ENCODE data around the gene NCKAP1.

Gene NCKAP1

GRCh38 chr2:182950546-182950945, 87.7 kb downstream of the NCKAP1 start:
- DNase-seq: no peak

GRCh38 chr2:182949572-182950189, 88.6 kb downstream of the NCKAP1 start:
- no peak for DNase-seq

GRCh38 chr2:182949052-182949451, 89.2 kb downstream of the NCKAP1 start:
- no peak for DNase-seq

GRCh38 chr2:182946958-182947369, 91.3 kb downstream of the NCKAP1 start:
- no peak for DNase-seq

GRCh38 chr2:182943339-182943738, 94.9 kb downstream of the NCKAP1 start:
- no peak for DNase-seq

- no peak for DNase-seq
Measured at GRCh38 chr2:182942756-182943155, 95.5 kb downstream of the NCKAP1 start.

GRCh38 chr2:182941919-182942318, 96.3 kb downstream of the NCKAP1 start:
- no peak for DNase-seq

- DNase-seq: no peak
Measured at GRCh38 chr2:182941121-182941722, 97.0 kb downstream of the NCKAP1 start.

GRCh38 chr2:182937870-182938269, 100.4 kb downstream of the NCKAP1 start:
- DNase-seq: no peak

GRCh38 chr2:182933629-182934028, 104.6 kb downstream of the NCKAP1 start:
- DNase-seq: no peak

- no peak for DNase-seq
Measured at GRCh38 chr2:182929972-182930371, 108.3 kb downstream of the NCKAP1 start.

GRCh38 chr2:182924306-182924705, 114.0 kb downstream of the NCKAP1 start:
- DNase-seq: no peak

- DNase-seq: no peak
Measured at GRCh38 chr2:182921234-182921633, 117.0 kb downstream of the NCKAP1 start.

- DNase-seq: no peak
Measured at GRCh38 chr2:182920631-182921056, 117.6 kb downstream of the NCKAP1 start.

GRCh38 chr2:182920089-182920488, 118.2 kb downstream of the NCKAP1 start:
- DNase-seq: no peak

- no peak for DNase-seq
Measured at GRCh38 chr2:182918961-182919652, 119.2 kb downstream of the NCKAP1 start.

GRCh38 chr2:182917924-182918323, 120.3 kb downstream of the NCKAP1 start:
- no peak for DNase-seq

- DNase-seq: no peak
Measured at GRCh38 chr2:182916417-182916816, 121.8 kb downstream of the NCKAP1 start.

- no peak for DNase-seq
Measured at GRCh38 chr2:182915369-182916326, 122.6 kb downstream of the NCKAP1 start.

GRCh38 chr2:182914852-182915251, 123.4 kb downstream of the NCKAP1 start:
- DNase-seq: no peak

- DNase-seq: no peak
Measured at GRCh38 chr2:182913064-182913463, 125.2 kb downstream of the NCKAP1 start.

- DNase-seq: no peak
Measured at GRCh38 chr2:182912518-182912915, 125.7 kb downstream of the NCKAP1 start.

Measured in right kidney (tissue), 1 donor.